ENCODE measurements around the gene DDX49. TPM values are rescaled to one million over a fixed set of nuclear protein-coding genes. Genes with fewer than 3 reads are reported as not detected.
"Not testable (repeated sequence)": the region's sequence is repeated elsewhere in the genome, so short reads cannot be mapped to it uniquely, and the experiment has no call there.

The DDX49 gene
- total RNA-seq, 1 experiment from 2014 or later = 137 TPM

DNA sequence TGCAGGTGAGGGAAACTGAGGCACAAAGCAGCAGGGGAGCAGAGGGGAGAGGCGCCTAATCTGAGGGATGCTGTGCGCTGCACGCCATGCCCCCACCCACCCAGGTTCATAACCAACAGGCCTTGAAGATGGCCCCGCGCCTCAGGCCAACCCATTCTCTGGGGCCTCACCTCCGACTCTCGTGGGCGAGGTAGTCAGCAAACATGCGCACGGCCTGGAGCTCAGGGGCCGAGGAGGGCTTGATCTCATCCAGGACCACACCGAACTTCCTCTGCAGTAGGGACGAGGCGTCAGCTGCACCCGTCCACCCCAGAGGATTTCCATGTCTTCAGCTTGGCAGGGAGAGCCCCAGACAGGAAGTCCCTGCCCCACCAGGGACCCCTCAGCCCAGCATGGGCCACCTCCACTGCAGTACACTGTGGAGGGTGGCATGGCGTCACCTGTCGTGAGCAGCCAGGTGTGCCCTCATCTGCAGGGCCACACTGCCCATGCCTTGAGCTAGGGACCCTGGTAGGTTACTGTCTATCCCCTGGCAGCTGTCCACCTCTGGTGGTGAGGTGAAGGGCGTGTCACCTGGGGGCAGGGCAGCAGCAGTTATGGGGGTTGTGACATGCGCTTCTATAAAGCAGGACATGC, 8.6 kb upstream of the DDX49 start:
- no peak for DNase-seq (ENCODE audit: low read depth)

DNA sequence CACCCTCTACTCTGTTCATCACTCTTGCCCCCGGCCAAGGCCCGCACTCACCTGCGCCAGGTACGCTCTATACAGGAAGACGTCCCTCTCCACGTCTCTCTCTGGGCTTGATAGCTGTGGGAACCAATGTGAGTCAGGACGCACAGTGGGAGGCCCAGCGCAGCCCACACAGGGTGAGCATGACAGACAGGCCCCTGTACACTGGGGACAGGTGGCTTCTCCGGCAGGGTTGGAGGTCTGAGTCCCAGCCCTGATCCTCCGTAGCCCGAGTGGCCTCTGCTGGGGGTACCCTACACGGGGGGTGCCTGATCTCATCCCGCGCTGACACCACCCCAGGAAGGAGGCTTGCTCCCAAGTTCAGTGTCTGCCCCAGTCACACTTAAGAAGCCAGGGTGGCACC, 6.6 kb upstream of the DDX49 start:
- DNase-seq (ENCODE audit: low read depth) = no peak

DNA sequence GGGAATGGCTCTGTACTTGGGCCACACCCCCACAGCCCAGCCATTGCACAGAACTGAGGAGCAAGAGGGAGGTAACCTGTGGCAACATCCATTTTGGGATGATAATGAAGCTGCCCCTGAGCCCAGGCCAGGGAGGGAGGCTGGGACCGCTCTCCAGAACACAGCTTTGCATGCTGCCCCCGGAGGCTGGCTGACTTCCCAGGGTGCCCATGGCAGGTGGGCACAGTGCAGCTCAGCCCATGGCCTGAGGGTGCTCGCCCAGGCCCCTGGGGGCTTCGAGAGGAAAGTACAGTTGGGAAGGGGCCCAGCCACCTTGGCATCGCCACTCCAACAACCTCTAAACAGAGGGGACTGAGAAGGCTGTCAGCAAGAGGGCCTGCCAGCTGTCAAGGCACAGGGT, 6.0 kb upstream of the DDX49 start:
- no peak for DNase-seq (ENCODE audit: low read depth)

DNA sequence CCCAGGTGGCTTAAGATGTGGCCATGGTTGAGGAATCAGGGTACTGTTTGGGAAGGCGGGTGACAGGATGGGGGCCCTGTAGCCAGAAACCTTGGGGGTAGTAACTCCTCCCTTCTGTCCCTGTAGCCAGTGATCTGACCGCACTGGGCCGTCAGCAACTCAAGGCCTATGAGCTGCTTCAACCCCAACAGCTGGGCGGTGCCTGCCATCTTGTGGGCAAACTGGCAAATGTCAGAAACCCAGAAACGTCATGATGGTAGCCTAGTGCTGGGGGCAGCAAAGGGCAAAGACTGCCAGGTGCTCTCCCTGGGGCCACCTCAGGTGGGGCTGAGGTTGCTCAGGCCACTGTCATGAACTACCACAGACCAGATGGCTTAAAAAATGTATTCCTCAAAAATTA, 3.9 kb upstream of the DDX49 start:
- DNase-seq (ENCODE audit: low read depth) = no peak

DNA sequence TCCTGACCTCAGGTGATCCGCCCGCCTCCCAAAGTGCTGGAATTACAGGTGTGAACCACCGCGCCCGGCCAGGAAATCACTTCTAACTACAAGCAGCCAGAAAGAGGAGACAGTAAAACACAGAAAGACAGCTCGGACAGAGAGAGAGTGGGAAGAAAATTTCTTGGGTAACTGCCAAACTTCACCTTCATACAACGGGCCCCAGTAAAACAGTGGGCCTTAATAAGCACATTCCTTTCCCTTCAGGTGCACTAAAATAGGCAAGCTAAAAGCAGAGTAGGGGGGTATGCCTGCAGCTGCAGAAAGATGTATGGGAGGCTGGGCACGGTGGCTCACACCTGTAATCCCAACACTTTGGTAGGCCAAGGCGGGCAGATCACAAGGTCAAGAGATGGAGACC, 1.9 kb upstream of the DDX49 start:
- DNase-seq (ENCODE audit: low read depth) = not testable (repeated sequence)

DNA sequence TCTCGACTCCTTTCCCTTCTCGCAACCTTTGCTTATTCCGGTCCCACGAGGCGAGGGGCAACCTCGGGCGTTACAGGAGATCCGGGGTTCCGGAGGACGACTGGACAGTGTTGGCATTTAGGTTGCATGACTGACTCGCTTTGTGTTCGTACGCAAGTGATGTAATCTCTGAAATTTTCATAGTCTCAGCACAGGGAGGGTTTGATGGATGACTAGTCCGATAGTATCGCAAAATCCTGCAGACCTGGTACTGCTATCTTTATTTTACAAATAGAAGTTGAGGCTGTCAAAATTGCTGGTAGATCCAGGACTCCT, 342 bp downstream of the DDX49 start:
- DNase-seq (ENCODE audit: low read depth) = no peak

DNA sequence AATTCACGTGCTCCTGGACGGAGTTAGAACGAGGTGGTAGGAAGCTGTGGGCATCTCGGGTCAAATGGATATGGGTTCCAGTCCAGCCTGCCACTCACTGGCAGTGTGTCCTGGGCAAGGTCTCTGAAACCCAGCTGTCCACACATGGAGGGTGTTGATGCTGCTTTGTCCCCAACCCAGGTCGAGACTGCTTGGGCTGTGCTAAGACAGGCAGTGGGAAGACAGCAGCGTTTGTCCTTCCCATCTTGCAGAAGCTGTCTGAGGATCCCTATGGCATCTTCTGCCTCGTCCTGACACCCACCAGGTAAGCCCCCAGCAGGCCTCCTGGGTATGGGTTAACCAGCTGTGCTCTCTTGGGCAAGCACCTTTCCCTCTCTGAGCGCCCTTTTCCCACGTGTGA, 885 bp downstream of the DDX49 start:
- DNase-seq (ENCODE audit: low read depth) = no peak

DNA sequence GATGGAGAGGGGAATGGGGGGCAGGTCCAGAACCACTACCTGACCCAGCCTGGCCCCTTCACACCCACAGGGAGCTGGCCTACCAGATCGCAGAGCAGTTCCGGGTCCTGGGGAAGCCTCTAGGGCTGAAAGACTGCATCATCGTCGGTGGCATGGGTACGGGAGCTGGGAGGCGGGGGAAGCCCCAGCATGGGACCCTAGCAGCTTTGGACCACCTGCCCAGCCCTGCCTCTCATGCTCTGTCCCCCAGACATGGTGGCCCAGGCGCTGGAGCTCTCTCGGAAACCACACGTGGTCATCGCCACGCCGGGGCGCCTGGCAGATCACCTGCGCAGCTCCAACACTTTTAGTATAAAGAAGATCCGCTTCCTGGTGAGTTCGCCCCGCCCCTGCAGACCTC, 2.1 kb downstream of the DDX49 start:
- DNase-seq (ENCODE audit: low read depth) = no peak

DNA sequence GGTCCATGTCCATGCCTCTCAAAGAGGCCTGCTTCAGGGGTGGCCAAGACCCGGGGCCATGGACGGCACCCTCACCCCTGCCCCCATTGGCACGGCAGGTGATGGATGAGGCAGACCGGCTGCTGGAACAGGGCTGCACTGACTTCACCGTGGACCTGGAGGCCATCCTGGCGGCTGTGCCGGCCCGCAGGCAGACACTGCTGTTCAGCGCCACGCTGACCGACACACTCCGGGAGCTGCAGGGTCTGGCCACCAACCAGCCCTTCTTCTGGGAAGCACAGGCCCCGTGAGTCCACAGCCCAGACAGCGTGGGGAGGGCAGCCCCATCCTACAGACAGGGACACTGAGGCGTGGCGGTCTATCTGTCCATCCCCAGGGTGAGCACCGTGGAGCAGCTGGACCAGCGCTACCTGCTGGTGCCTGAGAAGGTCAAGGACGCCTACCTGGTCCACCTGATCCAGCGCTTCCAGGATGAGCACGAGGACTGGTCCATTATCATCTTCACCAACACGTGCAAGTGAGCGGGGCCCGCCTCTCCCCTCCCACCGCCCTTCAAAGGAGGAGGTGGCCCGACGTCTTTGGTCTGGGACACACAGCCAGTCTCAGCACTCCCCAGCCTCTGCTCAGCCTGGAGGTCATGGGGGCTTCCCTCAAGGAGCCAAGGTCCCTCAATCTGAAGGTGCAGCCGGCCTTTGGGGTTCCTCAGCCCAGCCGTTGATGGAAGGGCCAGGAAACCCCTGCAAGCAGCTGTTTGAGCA, 2.9 kb downstream of the DDX49 start:
- no peak for DNase-seq (ENCODE audit: low read depth)

DNA sequence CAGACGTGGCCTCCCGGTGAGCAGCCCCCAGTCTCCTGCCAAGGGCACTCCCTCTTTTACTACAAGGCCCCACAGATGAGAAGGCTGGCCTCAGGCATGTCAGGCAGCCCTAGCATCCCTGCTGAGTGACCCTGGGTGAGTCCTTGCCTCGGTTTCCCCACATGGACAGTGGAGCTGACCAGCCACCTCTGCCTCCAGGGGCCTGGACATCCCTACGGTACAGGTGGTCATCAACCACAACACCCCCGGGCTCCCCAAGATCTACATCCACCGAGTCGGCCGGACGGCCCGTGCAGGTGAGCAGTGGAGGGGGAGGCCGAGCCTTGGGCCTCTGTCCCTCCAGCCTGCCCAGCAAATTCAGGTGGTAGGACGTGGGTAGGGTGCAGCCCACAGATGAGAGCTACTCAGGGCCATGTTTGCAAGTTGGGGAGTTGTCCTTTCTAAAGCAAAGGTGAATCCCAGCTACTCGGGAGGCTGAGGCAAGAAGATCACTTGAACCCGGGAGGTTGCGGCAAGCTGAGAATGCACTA, 5.2 kb downstream of the DDX49 start:
- no peak for DNase-seq (ENCODE audit: low read depth)

DNA sequence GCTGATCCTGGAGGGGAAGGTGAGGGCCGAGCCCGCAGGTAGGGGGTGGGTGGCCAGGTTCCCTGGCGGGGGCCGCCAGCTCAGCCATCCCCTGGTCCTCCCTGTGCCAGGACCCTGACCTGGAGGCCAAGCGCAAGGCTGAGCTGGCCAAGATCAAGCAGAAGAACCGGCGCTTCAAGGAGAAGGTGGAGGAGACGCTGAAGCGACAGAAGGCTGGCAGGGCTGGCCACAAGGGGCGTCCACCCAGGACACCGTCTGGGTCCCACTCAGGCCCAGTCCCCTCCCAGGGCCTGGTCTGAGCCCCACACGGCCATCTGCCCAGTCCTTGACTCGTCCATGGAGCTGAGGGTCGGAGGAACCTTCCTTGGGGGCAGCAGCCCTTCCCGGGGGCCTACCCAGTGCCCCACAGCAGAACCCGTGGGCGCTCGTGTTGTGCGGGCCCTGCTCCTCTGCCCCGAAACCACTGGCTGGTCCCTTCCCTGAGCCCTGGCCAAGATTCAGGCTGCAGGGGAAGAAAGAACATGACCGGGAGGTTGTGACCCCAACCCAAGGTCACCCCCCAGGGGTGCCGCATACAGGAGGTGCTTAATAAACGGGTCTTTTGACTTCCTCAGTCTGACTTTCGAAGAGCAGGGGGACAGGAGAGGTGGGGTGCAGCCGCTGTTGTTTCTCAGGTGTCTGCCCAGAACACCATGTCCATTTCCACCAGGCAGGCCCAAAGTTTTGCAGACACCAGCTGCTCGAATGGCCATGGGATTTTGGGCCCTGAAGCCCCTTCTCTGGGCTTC, 8.7 kb downstream of the DDX49 start:
- DNase-seq (ENCODE audit: low read depth) = no peak

DNA sequence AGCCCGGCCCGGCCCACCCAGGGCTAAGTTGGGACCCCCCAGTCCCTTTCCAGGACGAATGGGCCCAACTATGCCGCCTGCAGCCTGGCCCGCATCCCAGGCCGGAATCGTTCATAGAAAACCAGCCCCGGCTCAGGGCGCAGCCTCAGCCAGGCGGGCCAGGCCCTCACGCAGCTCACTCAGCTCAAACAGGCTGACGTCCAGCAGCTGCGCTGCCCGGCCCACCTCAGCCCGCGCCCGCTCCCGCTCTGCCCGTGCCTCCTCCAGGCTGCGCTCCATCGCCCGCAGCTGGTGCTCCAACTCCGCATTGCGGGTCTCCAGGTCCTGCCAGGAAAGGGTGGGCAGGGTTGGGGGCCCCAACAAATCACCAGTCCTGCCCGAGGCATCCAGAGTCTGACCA, 9.8 kb downstream of the DDX49 start:
- DNase-seq (ENCODE audit: low read depth) = no peak

DNA sequence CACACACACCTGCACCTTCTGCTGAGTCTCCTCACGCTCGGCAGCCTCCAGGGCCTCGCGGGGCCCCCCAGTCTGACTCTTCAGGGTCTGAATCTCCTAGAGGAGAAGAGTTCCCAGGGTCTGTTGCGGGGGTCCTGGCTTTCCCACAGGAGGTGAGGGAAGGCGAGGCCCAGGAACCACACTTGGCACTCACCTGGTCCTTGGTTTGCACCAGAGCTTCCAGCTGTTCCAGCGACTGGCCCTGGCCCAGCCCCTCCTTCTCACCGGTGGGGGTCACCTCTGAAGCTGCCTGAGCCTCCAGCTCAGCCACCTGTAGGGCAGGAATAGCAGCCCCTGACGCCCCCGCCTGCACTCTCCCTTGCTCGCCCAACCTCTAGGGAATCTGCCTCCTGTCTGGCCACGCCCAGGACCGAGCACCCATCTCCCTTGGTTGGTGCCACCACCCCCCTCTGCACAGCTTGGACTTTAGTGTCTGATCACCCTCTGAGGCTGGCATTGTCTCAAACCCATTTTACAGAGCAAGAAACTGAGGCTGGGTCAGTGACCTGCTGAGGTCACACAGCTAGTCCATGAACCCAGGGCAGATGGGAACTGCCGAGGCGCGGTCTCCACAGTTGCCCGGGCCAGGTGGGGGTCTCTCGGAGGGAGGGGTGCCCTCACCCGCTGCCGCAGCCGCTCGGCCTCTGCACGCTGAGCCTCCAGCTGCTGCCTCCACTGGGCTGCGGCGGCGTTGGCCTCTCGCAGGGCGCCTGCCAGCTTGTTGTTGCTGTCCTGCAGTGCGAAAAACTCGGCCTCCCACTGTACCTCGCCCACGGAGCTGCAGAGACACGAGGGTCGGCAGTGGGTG, 12.0 kb downstream of the DDX49 start:
- DNase-seq (ENCODE audit: low read depth) = no peak

DNA sequence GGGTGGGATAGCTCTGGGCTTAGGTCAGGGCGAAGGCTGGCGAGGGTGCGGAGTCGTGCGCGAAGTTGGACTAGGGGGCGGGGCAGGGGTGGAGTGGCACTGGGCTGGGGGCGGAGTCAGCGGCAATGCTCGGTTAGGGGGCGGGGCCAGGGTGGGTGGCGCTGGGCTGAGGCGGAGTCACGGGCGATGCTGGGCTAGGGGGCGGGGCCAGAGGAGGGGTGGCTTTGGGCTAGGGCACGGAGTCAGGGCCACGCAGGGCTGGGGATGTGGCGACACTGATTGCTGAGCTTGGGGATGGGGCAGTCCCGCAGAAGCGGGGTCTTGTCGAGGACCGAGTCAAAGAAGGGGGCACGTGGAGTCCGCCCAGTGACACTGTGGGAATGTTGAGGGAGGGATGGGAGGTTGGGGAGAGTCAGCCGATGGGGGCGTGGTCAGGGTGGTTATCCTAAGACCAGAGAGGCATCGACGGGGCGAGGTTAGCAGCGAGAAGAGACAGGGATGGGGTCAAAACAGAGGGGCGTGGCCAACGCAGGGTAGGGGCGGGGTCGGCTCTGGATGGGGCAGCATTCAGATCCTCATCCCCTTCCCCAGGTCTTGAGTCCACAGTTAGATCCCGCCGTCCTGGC, 12.8 kb downstream of the DDX49 start:
- no peak for DNase-seq (ENCODE audit: low read depth)

DNA sequence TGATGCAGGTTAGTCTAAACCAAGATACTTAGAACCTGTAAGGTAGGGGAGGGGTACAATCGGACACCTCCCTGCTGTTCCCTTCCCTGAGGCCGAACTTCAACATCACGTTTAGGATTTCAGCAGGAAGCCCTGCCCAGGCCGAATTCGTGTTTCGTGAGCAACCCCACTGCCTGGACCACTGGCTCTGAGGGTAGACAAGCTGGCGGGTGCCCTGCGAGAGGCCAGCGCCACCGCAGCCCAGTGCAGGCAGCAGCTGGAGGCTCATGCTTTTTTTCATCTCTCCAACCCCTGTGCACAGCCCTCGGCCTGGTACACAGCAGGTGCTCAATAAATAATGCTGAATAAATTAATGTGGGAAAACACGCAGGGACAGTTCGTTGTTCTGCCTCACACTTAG, 13.8 kb downstream of the DDX49 start:
- DNase-seq (ENCODE audit: low read depth) = no peak

DNA sequence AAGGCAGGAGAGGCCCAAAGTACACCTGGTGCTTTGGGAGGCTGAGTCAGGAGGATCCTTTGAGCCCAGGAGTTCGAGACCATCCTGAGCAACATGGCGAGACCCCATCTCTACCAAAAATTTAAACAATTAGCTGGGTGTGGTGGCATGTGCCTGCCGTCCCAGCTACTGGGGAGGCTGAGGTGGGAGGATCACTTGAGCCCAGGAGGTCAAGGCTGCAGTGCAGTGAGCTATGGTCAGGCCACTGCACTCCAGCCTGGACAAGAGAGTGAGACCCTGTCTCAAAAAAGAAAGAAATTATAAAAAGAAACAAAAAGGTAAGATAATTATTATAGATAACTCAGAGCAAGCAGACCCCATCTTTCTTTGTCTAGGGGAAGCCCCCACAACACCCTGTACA, 19.6 kb downstream of the DDX49 start:
- DNase-seq (ENCODE audit: low read depth) = no peak

DNA sequence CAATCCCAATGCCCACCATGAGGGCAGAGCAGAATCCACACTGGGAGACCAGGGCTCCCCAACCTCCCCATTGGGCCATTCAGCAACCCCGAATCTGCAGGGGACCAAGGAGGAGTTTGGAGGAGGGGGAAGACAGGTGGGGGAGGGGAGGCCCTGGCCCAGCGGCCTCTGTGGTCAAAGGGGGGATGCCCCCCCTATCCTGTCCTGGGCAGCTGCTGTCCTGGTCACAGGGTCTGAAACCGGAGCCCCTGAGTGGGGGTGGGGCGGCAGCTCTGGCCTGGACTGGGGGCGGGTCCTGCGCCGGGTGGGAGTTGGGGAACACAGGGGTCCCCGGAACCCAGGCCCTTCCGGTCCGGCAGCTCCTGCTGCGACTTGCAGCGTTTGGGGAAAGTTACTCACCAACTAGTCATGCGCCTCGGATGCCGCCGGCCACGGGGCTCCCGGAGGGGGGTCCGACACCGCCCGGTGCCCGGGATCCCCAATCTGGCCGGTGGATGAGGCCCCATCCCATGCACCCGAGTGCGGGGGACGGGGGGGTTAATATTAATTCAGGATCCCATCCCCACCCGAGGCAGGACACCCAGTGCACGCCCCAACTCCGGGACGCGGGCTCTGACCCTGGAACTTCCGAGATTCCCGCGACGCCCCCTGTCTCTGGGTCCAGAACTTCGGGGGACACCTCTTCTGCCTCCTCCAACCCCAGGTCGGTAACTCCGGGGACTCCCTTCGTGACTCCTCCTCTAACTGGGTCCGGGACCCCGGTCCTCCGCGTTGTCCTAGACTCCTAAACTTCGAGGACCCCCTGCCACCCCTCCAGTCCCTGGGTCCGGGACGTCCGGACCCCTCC, 20.6 kb downstream of the DDX49 start:
- DNase-seq (ENCODE audit: low read depth) = peak; percentile 46

DNA sequence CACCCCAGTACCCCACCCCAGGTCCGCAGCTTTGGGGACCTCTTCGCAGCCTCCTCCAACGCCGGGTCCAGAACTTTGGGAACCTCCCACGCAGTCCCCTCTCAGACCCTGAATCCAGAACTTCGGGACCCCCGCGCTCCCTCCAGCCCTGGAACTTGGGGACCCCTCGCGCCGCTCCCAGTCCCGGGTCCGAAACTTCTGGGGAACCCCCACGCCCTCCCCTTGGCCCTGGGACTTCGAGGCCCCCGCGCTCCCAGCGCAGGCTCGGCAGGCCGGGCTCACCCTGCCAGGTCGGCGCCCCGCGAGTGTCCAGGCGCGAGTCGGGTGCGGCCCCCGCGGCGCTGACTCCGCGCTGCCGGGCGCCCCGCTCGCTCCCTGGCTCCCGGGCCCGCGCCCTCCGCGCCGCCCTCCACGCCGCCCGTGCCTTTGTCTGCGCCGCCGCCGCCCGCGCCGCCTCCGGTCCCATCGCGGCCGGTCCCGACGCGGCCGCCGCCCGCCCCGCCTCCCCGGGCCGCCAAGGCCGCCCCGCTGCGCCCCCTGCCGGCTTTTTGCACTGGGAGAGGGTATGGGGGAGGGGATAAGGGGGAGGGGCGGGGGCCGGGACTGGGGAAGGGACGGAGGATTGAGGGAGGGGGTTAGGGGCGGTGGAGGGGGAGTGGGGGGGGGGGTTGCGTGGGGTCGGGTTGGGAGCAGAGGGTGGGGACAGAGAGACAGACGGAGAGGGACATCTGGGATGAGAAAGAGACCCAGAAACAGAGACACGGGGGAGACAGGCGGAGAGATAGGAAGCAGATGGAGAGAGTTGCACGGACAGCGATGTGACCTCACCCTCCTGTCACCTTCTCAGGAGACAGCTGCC, 21.5 kb downstream of the DDX49 start, which contains the start of gene HOMER3:
HOMER3 (minus strand) TSS at position 449 of the 859 bp plus-strand sequence. CDS start 2,235 bp downstream, outside the sequence.
- DNase-seq (ENCODE audit: low read depth) = no peak

Measured in HT1080 (cell line).